ENCODE measurements around the gene PML.
"Not testable (repeated sequence)": the region's sequence is repeated elsewhere in the genome, so short reads cannot be mapped to it uniquely, and the experiment has no call there.

The PML gene

GRCh38 chr15:74038707-74039655, 44.5 kb downstream of the PML start:
- no peak for DNase-seq (ENCODE audit: low read depth, low spot score)

DNA sequence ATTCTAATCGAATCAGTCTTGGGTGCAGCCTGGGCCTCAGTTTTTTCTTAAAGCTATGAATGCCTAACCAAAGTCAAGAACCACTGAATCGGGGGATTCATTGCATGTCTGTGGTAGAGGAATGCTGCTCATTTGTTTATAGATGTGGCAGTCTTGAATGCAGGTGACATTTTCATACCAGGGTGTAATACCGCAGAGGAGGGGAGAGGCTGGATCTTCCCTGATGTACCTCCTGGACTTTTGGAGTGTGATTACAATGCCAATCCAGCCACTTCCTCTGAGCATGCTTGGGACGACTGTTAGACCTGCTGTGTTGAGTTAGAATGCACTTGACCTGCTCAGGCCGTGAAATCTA, 45.1 kb downstream of the PML start:
- no peak for DNase-seq (ENCODE audit: low read depth, low spot score)

GRCh38 chr15:74040109-74040850, 45.8 kb downstream of the PML start:
- no peak for DNase-seq (ENCODE audit: low read depth, low spot score)

GRCh38 chr15:74041311-74041756, 46.8 kb downstream of the PML start:
- DNase-seq (ENCODE audit: low read depth, low spot score): no peak

DNA sequence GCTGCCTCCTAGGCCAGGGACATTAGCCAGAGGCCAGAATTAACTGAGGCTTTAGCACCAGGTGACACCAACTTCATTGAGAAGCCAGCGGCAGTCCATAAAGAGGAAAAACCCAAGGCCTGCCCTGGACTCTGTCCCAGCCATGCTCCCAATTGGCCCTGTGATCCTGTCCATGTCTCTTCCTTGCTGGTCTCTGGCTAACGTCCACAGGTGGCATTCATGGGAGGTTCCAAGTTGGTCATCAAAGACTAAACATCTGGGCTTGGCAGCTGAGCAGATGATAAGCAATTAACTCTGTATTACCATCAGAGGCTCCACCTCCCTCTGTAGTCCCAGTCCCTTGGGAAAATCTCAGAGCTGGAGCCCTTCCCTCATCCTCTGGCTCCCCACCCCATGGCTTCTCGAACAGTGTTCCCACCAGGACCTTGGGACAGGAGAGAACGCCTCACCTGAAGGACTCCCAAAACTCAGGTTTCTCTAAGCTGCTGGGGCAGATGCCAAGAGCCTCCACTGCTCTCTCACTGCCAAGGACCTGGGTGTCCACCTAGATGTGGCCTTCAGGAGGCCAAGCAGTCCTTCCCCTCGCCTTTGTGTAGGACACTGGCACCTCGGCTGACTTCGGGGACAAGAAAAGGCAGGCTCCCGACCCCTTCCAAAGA, 47.4 kb downstream of the PML start:
- DNase-seq (ENCODE audit: low read depth, low spot score): no peak

DNA sequence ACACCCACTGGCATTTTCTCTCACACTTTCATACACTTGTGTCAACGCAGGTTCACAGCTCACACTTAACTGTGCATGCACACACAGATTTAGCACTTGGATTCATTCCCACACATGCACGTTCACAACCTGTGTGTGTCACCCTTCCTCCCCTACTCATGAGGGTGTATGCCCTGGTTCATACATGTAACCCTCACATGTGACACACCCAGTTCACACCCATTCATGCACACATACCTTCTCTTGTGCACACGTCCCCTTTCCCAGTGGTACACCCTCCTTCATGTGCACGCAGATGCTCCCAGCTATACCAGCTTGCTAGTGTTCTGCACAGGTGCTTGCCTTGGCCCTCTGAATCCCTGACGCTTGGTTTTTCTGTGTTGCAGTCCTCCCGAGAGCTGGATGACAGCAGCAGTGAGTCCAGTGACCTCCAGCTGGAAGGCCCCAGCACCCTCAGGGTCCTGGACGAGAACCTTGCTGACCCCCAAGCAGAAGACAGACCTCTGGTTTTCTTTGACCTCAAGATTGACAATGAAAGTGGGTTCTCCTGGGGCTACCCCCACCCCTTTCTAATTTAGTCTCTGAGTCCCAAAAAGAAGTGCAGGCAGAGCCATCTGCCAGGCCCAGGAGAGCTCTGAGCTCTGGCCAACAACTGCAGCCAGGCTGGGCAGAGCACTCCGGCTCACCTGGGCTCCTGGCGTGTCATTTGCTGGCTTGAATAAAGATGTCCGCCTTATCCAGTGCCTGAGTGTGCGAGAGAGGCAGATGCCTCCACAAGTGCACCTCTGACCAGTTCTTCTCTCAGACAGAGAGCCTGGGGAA, 48.3 kb downstream of the PML start:
- DNase-seq (ENCODE audit: low read depth, low spot score): no peak

DNA sequence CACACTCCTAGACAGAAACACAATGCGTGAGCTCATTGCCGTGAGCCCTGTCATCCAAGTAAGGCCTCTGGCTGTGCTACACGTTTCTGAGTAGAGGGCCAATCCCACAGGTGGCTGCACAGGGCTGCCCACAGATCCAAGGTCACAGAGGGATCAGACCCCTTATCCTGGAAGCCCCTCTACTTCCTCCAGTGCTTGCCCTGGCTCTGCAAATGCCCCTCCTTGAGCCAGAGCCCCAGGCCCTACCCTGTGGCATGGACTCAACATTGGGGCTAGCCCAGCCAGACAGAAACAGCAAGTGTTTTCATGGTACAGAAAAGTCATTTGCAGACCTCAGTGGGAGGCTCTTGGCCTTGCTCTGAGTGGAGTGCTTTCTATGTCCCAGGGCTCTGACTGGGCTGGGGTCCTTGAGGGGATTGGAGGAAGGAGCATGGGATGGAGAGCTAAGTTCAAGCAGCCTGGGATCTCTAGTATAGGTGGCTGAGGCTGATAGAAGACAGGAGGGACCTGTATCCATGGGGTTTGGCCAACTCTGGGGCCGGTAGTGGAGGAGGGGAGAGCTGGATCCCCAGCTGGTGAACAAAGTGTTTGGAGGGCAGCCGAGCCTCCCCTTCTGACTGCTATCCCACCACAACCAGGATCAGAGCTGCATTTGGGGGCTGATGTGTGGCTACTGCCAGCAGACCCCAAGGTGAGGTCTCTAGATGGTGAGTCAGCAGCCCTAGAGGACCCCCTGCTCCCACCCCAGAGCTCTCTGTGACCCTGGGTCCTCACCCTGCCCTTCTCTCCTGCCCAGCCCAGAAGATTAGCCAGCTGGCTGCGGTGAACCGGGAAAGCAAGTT, 49.1 kb downstream of the PML start:
- DNase-seq (ENCODE audit: low read depth, low spot score): no peak

DNA sequence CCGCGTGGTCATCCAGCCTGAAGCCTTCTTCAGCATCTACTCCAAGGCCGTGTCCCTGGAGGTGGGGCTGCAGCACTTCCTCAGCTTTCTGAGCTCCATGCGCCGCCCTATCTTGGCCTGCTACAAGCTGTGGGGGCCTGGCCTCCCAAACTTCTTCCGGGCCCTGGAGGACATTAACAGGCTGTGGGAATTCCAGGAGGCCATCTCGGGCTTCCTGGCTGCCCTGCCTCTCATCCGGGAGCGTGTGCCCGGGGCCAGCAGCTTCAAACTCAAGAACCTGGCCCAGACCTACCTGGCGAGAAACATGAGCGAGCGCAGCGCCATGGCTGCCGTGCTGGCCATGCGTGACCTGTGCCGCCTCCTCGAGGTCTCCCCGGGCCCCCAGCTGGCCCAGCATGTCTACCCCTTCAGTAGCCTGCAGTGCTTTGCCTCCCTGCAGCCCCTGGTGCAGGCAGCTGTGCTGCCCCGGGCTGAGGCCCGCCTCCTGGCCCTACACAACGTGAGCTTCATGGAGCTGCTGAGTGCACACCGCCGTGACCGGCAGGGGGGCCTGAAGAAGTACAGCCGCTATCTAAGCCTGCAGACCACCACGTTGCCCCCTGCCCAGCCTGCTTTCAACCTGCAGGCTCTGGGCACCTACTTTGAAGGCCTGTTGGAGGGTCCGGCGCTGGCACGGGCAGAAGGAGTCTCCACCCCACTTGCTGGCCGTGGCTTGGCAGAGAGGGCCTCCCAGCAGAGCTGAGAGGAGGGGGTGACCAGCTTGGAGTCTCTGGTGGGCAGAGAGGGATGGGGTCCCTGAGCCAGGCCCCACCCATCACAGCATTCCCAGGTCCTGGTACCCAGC, 50.0 kb downstream of the PML start:
- DNase-seq (ENCODE audit: low read depth, low spot score): no peak

GRCh38 chr15:74045184-74045583, 50.7 kb downstream of the PML start:
- no peak for DNase-seq (ENCODE audit: low read depth, low spot score)

DNA sequence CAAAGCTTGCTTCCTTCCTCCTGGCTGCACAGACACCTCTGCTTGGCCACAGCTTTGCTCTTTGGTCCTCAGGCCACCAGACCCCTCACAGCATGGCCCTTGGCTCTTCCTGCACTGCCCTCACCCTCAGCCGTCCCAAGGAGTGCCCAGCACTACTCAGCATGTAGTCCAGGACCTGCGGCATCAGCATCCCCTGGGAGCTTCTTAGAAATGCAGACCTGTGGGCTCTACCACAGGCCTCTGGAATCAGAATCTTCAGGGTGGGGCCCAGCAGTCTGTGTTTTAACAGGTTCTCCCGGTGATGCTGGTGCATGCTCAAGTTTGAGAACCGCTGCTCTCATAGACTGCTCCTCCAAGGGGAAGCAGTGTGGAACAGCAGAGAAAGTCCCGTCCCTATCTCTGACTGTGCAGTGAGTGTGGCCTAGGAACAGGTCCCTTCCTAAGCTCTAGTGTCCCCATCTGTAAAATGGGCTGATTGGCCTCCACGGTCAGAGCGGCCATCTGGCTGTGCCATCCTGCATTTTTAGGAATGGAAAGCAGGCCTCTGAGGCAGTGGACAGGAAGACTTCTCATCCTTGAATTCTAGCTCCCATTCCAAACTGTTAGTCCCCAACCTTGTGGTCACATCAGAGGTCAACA, 51.2 kb downstream of the PML start:
- no peak for DNase-seq (ENCODE audit: low read depth, low spot score)

- DNase-seq (ENCODE audit: low read depth, low spot score): no peak
These were observed 51.8 kb downstream of the PML start for GRCh38 chr15:74046275-74046674.

GRCh38 chr15:74050127-74050526, 55.6 kb downstream of the PML start:
- no peak for DNase-seq (ENCODE audit: low read depth, low spot score)

- no peak for DNase-seq (ENCODE audit: low read depth, low spot score)
These were observed 56.2 kb downstream of the PML start for GRCh38 chr15:74050556-74051234.

DNA sequence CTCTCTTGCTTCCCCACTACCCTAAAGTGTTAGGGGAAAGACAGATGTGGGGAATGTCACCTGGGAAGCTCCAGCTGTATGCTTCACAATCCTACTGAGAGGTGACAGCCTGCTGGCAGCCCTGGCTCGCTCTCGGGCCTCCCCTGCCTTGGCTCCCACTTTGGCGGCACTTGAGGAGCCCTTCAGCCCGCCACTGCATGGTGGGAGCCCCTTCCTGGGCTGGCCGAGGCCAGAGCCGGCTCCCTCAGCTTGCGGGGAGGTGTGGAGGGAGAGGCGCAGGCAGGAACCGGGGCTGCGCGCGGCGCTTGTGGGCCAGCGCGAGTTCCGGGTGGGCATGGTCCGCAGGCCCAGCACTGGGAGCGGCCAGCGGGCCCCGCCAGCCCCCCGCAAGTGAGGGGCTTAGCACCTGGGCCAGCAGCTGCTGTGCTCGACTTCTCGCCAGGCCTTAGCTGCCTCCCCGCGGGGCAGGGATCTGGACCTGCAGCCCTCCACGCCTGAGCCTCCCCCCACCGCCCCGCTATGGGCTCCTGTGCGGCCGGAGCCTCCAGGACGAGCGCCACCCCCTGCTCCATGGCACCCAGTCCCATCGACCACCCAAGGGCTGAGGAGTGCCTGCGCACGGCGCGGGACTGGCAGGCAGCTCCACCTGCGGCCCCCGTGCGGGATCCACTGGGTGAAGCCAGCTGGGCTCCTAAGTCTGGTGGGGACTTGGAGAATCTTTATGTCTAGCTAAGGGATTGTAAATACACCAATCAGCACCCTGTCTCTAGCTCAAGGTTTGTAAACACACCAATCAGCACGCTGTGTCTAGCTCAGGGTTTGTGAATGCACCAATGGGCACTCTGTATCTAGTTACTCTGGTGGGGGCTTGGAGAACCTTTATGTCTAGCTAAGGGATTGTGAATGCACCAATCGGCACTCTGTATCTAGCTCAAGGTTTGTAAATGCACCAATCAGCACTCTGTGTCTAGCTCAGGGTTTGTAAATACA, 58.0 kb downstream of the PML start:
- not testable (repeated sequence) for DNase-seq (ENCODE audit: low read depth, low spot score)

GRCh38 chr15:74053517-74053916, 59.0 kb downstream of the PML start:
- DNase-seq (ENCODE audit: low read depth, low spot score): no peak

- DNase-seq (ENCODE audit: low read depth, low spot score): peak; percentile 41
These were observed 59.5 kb downstream of the PML start for GRCh38 chr15:74053941-74054529.

DNA sequence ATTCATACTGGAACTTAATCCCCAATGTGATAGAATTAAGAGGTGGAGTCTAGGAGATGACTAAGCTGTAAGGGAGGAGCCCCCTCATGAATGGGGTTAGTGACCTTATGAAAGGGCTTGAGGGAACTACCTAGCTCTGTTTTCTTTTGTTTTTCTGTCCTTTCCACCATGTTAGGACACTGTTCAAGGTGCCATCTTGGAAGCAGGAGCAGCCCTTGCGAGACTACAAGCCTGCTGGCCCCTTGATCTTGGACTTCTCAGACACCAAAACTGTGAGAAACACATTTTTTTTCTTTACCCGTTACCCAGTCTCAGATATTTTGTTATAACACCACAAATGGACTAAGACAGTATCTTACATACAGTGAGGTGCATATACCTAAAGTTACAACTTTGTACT, 61.3 kb downstream of the PML start:
- DNase-seq (ENCODE audit: low read depth, low spot score): no peak
